C4-2B (cell line): Measurements from ENCODE around the gene TGFBR3.
A peak's percentile ranks its signal among the peaks of the same experiment; 100 is the strongest.

Experiments used
- H3K27ac ChIP-seq: fragments of 450-650 bp; 2 replicates; pipeline ENCODE4 v1.5.1; 2017
- ZFX ChIP-seq: fragments of 450-650 bp; IDR thresholded peaks from 2 replicates; pipeline ENCODE4 v1.6.1; 2017
- TF ChIP-seq, protein P1 (sequence below): fragments of 450-650 bp; conservative IDR thresholded peaks from 2 replicates; pipeline ENCODE4 v1.5.1; 2017; ENCODE audit warnings: mild to moderate bottlenecking

TGFBR3 gene

GRCh38 chr1:91828583-91829281 lies 57.2 kb downstream of the TGFBR3 start:
- no peak overlapping the region for H3K27ac ChIP-seq
- TF ChIP-seq ZFX: no peak

DNA sequence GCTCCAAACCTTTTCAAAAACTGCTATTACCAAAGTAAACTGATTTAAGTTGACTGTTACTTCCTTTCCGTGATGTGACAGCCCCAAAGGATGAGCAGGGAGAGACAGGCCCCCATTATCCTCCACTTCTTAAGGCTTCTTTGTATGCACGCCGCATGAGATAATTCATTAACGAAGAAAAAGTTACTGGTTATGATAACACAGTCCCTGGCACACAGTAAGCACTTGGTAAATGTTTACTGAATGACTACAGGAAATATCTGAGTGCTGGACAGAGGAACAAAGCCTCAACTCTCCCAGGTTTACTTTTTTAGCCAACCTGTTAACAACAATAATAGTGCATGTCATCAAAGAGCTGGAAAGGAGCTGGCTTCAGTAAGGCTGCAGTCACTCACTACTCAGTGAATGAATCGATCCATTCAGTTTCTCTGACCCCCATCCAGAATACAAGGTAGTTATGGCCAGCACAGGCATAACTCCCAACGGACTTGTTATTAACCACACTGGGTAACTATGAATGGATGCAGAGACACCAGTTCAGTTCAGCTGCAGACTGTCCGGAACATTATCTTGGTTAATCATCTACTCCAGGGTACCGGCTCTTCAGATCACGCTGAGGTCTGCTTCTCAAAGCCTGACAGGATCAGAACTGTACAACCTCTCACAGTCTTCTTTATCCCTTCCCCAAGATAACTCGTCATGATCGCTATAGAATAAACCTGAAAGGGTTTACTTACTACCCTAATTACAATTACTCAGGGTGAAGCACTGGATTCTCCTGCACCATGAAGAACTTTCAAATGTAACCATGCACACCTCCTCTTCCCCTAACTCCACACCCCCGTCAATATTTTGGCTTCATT lies 58.3 kb downstream of the TGFBR3 start:
- TF ChIP-seq, protein P1, sequence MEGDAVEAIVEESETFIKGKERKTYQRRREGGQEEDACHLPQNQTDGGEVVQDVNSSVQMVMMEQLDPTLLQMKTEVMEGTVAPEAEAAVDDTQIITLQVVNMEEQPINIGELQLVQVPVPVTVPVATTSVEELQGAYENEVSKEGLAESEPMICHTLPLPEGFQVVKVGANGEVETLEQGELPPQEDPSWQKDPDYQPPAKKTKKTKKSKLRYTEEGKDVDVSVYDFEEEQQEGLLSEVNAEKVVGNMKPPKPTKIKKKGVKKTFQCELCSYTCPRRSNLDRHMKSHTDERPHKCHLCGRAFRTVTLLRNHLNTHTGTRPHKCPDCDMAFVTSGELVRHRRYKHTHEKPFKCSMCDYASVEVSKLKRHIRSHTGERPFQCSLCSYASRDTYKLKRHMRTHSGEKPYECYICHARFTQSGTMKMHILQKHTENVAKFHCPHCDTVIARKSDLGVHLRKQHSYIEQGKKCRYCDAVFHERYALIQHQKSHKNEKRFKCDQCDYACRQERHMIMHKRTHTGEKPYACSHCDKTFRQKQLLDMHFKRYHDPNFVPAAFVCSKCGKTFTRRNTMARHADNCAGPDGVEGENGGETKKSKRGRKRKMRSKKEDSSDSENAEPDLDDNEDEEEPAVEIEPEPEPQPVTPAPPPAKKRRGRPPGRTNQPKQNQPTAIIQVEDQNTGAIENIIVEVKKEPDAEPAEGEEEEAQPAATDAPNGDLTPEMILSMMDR: no peak

GRCh38 chr1:91827087-91827458 lies 58.9 kb downstream of the TGFBR3 start:
- TF ChIP-seq, protein P1: no peak
- TF ChIP-seq ZFX: no peak
- no peak overlapping the region for H3K27ac ChIP-seq

More for the DNA sequence above, 58.3 kb downstream of the TGFBR3 start:
- no peak overlapping the region for H3K27ac ChIP-seq

DNA sequence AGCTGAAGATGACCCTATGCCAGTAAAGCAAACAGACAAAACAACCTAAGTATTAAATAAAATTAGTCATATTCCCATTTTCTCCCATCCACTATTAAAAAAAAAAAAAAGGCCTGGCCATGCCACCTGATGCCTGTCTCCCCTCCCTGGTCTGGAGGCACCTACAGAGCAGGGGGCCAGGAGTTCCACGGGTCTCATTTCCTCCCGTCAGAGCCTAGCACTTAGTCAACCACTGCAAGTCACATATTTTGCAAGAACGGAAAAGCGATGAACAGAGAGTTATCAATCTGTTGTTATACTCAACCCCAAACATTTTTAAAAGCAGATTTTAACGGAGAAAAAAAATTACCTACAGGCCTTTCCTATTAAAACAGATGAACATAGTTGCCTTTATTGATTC lies 59.3 kb downstream of the TGFBR3 start:
- TF ChIP-seq, protein P1: no peak
- no peak for TF ChIP-seq ZFX
- H3K27ac ChIP-seq: no peak overlapping the region

GRCh38 chr1:91826248-91826647 lies 59.7 kb downstream of the TGFBR3 start:
- no peak overlapping the region for H3K27ac ChIP-seq
- TF ChIP-seq, protein P1: no peak
- no peak for TF ChIP-seq ZFX

GRCh38 chr1:91821126-91821868 lies 64.7 kb downstream of the TGFBR3 start:
- H3K27ac ChIP-seq: no peak overlapping the region
- TF ChIP-seq ZFX: no peak
- TF ChIP-seq, protein P1: no peak

DNA sequence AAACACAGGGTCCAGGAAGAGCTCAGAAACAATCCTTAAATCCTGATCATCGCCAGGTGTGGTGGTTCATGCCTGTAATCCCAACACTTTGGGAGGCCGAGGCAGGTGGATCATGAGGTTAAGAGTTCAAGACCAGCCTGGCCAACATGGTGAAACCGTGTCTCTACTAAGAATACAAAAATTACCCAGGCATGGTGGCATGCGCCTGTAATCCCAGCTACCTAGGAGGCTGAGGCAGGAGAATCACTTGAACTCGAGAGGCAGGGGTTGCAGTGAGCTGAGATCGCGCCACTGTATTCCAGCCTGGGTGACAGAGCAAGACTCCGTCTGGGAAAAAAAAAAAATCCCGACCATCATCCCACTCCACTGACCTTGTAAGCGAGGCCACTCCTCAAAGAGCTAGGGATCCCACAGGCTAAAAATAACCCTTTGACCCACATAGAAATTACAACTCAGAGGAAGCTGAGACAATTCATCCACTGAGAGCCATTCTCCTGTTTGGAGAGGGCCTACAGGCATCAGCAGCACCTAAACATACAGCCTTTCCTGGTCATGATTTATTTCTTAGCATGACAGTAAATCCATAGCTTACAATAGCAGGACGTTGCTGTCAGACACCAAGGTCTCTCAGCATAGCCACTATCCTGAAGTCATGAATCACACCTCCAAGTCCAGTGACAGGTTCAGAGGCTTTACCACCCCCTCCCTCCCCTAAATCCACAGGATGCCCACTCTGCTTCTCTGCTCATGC lies 66.7 kb downstream of the TGFBR3 start:
- peak overlapping the region; percentile 28 for H3K27ac ChIP-seq
- TF ChIP-seq, protein P1: no peak
- TF ChIP-seq ZFX: no peak
